Measurements from ENCODE around the gene POPDC2. TPM values are rescaled to one million over a fixed set of nuclear protein-coding genes. Genes with fewer than 3 reads are reported as not detected.

Gene POPDC2
- total RNA-seq, 2 experiments from 2014 or later = 2.3 to 3.1 TPM

- DNase-seq (no peak), ATAC-seq (no peak)
- Mint-ChIP-seq H3K36me3 (peaks cover 12% of the 10 kb centered on the region), H3K4me3 (no peak overlapping the region), H3K9me3 (ENCODE audit: low read depth) (peaks cover 3% of the 10 kb centered on the region), H3K27me3 (peaks cover 4% of the 10 kb centered on the region), H3K27ac (no peak overlapping the region), H3K4me1 (peaks cover 17% of the 10 kb centered on the region)
- CTCF ChIA-PET = no interaction called here
These were observed 66.3 kb downstream of the POPDC2 start for GRCh38 chr3:119594066-119594465.

GRCh38 chr3:119592861-119593260 lies 67.5 kb downstream of the POPDC2 start:
- ATAC-seq (no peak), DNase-seq (no peak)
- no peak overlapping the region for H3K4me3 Mint-ChIP-seq
- peaks cover 5% of the 10 kb centered on the region for H3K27me3 Mint-ChIP-seq
- H3K27ac Mint-ChIP-seq = no peak overlapping the region
- peaks cover 3% of the 10 kb centered on the region for H3K9me3 Mint-ChIP-seq (ENCODE audit: low read depth)
- H3K4me1 Mint-ChIP-seq = peaks cover 21% of the 10 kb centered on the region
- CTCF ChIA-PET = no interaction called here
- H3K36me3 Mint-ChIP-seq = peaks cover 16% of the 10 kb centered on the region

Other genes with a start within 250 kb of the POPDC2 start
- 10 to 100 TPM; 35.2 to 42.6 TPM for gene TMEM39A, start 197.0 kb downstream of the POPDC2 start, total RNA-seq
- gene POGLUT1, start 191.6 kb downstream of the POPDC2 start, total RNA-seq = 10 to 100 TPM; 26.6 to 29.5 TPM
- gene TIMMDC1, start 162.0 kb downstream of the POPDC2 start, total RNA-seq = 10 to 100 TPM; 69.8 to 82.8 TPM
- gene CD80, start 101.0 kb downstream of the POPDC2 start, total RNA-seq = 10 to 100 TPM; 22.5 to 47.0 TPM
- gene ADPRH, start 81.1 kb downstream of the POPDC2 start, total RNA-seq = 10 to 100 TPM in 1 of 2 experiments, 1 to 10 TPM in 1; 6.1 to 19.3 TPM
- under 1 TPM in 1 of 2 experiments, not detected in 1; 0.68 TPM for gene PLA1A, start 62.7 kb downstream of the POPDC2 start, total RNA-seq
- 10 to 100 TPM; 66.6 to 80.7 TPM for gene COX17, start 16.8 kb upstream of the POPDC2 start, total RNA-seq
- under 1 TPM in 1 of 2 experiments, not detected in 1; 0.30 TPM for gene CFAP91, start 42.4 kb upstream of the POPDC2 start, total RNA-seq
- gene NR1I2, start 121.5 kb upstream of the POPDC2 start, total RNA-seq = under 1 TPM; 0.26 to 0.35 TPM